ENCODE measurements around the gene ARSB.
"Not testable (repeated sequence)": the region's sequence is repeated elsewhere in the genome, so short reads cannot be mapped to it uniquely, and the experiment has no call there.

Gene ARSB

DNA sequence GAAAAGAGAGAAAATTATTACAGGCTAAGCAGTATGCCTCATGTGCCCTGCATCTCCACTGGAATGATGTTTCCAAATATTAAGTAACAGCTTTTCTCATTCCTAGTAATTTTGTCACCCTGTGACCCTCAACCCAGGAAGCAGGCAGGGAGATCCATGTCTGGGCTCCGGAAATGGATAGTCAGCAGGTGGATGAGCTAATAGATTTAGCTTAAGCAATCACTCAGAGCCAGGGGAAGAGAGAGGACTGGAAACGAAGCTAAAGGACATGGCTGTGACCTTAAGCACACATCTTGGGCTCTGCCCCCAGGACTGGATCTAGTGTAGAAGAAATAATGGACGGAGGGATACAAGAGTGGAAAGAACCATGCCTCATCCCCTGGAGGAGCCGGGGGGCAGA lies 89.5 kb downstream of the ARSB start:
- DNase-seq, result no peak

DNA sequence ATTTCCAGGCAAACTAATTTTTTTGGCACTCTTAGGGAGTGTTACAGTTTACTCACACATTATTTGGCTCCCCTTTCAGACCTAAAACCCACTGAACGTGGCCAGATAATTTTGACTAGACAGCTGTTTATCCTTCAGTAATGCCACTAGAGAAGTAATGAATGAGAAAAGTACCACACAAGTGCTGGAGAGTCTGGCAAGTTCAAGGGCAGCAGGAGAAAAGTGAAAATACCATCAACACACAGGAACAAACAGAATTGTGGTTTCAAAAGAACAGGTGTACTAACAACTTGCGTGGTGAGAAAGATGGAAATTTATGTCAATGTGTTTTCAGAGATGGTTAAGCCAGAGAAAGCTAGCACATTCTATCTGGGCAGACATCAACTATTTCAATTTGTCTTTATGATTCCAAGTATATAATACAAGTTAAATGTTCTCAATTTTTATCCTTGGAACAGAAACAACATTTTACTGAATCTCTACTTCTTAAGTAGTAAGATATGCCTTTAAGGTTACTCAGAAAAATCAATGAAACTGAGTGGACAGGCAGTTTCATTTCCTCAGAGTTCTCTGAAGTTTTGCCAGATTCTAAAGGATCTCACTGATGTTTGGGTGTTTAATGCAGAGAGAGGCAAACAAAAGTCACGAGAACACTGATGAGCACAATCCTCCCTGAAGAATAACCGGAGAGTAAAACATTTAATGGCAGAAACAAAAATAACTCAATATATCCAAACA lies 91.0 kb downstream of the ARSB start:
- no peak for DNase-seq

DNA sequence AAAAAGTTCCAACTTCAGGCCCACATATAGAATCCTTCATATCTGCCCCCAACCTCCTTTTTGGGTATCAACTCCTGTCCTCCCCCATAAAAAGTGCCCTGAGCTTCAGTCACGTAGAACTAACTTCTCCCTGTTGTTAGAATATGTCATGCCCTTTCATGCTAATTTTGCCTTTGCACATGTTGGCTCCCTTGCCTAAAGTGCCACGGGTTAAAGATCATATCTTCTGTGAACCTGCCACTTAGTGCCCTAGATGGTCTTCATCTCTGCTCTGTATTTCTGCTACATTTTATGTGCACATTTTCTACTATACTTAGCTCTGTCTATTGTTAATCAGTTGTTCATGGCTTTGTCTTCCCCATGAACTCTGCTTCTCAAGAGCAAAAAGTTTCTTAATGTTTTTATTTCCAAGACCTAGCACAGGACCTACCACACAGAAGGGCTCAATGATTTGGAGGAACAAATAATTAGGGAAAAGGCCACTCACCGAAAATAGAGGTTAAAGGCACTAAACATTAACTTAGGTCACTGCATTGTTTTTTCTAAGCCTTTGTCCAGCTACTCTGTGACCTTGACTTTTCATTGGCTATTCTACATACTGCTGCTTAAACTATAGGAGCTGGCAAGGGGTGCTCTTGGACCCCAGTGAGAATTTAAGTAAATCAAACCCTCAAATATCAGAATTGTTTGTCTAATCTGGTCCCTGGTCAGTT lies 94.3 kb downstream of the ARSB start:
- no peak for DNase-seq

DNA sequence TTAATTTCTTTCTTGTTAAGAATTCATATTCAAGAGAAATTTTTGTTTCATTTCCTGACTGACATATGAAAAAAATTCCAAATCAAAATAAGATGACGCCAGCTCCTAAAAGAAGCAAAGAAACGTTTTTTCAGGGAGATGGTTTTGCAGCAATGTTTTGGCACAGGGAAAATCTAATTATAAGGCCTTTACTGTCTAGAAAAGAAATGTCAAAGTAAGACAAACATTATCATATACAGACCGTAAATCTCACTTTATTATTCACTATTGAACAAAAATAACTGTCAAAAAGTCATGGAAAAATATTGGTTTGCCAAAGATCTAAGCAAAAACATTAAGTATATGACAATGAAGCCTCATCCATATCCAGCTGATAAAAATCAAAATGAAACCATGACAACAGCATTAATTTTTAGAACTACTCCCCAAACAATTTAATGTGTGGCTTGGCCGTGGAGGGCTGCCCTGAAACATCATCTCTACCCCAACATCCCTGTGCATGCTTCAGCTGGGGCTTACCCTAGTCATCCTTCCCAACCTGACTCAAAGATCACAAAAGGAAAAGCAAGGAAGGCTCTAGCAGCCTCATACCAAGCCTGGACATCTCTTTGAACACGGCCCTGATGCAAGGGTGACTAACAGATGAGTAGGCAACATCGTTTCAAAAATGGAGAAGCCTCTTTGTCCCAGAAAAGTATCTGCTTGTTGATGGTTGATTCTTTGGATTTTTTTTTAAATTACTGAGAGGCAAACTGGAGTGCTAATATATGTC lies 95.6 kb downstream of the ARSB start:
- DNase-seq, result no peak

DNA sequence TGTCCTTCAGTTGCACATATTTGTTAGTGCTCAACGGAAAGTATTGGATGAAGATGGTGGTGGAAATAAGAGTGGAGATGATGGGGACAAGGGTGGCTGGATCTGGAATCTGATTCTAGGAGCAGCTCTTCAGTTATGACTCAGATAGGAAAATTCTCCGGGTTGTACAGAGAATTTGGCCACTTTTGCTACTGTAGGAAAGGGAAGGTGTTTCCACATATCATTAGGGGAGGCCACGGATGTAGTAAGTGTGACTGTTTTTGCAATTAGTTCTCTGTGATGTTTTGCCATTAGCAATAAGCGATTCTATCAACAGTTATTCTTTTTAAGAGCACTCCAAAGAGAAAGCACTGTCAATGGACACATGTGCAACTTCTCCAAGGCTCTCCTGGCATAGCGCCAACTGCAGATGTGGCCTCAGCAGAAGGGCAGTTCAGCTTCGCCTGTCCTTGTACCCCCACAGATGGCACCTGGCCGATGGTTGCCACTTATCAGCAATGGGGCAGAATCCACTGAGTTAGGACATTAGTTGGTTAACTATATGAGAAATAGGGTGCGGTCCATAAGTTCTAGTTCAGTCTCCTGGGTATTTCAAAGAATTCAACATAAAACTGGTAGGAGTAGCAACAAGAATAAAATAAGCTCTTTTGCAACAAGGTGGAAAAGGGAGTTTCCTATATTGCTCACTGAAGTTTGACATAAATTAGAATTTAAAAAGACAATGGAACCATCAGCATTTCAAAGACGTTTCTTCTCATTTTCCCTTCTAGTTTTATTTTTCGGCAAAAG lies 96.3 kb downstream of the ARSB start:
- DNase-seq, result no peak

DNA sequence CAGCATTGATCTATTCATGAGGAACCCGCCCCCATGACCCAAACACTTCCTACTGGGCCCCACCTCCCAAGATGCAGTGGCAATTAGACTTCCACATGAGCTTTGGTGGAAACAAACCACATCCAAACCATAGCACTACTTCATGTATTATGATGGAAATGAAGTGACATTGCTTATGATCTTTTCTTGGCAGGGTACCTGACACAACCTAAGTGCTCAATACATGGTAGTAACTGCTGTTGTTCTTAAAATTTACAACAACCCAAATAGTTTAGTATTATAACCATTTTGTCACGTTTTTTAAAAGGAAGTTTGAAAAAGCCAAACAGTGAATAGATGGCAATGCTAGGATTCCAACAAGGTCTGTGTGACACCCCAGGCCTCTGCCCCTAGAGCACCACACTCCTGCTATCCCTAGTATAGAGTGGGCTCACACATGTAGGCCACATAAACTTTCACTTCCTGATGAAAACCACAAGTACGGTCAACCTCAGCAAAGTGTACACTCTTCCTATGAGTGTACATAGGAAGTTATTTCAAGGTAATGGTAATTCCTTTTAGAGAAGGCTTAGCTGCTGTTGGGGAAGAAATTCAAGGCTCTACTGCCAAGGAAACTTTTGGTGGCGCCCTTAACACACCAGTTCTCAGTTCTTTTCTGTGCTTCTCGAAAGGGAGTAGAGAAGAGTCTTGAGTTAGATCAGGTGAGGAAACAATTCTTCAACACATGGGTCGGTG lies 97.6 kb downstream of the ARSB start:
- no peak for DNase-seq

DNA sequence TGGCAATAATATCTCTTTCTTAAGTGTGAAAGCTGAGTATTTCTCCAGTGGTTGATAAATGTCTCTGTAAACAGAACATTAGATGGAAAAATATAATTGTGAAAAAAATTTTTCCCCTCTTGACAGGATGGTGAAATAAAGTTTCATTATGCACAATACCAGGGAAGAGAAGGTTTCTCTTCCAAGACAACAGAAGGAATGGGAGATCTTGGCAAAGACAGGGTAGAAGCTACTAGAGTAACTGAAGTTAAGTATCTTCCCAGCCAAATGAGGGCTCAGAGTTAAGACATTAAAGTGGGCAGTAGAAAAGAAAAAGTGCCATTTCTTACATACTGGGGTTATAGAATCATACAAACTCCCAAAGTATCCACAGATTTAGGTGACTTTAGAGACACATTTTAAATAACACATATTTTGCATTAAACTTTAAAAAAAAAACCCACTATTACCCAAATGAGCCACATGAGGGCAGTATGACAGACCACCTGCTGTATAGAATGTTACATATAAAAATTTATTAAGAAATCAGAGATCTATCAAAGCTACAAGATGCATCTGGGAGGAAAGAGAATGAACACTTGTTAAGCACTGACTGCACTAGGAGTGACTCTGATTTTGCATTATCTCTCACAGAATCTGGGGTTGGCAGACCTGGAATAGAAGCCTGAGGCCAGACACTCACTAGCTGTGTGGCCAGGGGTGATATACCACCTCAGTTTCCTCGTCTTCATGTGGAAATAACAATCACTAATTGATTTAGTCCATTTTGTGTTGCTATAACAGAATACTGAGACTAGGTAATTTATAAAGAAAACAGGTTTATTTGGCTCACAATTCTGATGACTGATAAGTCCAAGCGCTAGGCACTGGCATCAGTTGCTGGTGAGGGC lies 98.5 kb downstream of the ARSB start:
- DNase-seq, result no peak

DNA sequence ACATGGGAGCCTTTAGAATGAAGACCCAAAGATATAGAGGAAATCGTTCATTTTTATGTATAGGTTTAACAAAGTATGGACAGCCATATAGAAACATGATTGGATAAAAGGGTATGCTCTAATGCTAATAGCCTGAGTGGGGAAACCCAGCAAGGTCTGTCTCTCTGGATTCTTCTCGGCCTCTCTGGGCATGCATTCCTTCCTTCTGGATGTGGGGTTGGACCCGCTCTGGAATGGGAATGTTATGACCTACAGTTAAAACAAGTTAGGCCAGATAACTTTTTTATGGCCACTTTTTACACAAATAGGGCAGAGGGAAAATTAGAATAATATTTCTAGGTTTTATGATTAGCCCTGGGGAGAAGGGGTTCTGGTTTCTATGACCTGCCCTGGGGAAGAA lies 103.2 kb downstream of the ARSB start:
- DNase-seq, result no peak

DNA sequence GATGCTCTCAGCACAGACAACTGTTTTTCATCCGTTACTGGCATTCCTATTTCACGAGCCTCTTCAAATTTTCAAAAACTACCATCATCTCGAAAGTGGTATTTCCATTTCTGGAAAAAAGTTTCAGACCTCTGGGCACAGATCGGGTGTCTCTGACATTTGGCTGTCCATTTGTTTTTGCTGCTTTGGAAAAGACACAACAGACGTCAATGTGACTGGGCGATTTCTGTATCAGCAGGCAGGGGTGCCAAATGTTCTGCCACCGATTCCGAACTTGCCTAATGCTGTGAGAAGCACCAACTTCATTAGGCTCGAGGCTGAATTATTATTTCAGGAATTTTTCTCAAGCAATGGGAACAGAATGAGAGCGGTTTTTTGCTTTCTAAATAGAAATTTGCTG lies 105.6 kb downstream of the ARSB start:
- DNase-seq, result no peak

DNA sequence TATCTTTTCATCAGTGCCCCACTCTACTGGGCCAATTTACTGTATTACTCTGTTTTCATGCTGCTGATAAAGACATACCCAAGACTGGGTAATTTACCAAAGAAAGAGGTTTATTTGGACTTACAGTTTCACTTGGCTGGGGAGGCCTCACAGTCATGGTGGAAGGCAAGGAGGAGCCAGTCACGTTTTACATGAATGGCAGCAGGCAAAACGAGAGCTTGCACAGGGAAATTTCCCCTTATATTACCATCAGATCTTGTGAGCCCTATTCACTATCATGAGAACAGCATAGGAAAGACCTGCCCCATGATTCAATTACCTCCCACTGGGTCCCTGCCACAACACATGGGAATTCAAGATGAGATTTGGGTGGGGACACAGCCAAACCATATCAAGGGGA lies 119.0 kb downstream of the ARSB start:
- DNase-seq, result not testable (repeated sequence)

DNA sequence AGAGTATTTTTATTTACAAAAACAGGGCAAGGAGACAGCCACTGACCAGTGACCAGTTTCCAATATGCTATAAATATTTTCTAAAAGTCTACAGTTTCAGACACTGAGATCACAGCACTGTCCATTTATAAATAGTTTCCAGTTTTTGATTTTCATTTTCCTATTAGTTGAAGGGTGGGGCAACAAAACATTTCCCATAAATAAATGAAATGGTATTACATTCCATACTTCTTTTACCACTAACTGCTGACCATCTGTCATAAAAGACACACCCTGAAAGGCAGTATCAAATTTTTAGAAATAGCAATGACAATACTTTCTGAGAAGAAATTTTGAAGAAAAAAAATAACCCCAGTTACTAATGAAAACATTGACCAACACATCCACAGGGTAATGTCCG lies 126.7 kb downstream of the ARSB start:
- DNase-seq, result no peak

DNA sequence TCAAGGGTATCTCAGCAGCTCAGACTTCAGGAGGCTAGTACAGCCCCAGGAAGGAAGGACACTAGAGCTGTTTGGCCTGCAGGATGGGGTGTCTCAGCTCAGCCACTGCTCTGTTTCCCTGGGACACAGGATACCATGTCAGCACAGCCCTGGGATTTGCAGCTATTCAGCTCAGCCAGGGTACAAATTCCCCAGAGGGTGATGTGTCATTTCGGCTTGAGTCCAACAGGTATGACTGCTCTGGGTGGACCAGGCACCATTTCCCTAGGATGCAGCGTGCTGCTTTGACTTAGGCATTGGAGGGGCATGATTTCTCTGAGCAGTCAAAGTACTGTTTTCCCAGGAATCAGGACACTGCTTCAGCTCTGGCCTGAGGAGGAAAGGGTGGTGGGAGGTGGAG lies 130.1 kb downstream of the ARSB start:
- DNase-seq, result no peak

DNA sequence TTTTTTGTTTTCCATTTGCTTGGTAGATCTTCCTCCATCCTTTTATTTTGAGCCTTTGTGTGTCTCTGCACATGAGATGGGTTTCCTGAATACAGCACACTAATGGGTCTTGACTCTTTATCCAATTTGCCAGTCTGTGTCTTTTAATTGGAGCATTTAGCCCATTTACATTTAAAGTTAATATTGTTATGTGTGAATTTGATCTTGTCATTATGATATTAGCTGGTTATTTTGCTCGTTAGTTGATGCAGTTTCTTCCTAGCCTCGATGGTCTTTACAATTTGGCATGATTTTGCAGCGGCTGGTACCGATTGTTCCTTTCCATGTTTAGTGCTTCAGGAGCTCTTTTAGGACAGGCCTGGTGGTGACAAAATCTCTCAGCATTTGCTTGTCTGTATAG lies 133.2 kb downstream of the ARSB start:
- not testable (repeated sequence) for DNase-seq

DNA sequence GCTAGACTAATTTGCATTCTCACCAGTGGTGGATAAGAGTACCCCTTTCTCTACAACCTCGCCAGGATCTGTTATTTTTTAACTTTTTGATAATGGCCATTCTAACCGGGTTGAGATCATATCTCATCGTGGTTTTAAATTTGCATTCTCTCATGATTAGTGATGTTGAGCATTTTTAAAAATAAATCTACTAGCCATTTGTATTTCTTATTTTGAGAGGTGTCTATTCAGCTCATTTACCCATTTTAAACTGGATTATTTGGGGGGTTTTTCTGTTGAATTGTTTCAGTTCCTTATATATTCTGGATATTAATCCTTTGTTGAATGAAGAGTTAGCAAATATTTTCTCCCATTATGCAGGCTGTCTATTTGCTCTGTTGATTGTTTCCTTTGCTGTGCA lies 139.6 kb downstream of the ARSB start:
- DNase-seq, result no peak

DNA sequence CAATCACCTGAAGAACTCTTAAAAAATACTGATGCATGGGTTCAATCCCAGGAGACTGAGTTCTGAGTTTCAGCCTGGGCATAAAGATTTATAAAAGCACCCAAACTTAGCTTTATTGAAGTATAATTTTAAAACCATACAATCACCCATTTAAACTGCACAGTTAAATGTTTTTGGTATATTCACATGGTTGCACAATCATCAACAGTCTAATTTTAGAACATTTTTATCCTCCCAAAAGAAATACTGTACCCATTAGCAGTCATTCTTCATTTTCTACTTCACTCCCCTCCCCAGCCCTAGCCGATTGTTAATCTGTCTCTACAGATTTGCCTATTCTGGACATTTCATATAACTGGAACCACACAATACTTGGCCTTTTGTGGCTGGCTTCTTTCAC lies 141.7 kb downstream of the ARSB start:
- no peak for DNase-seq

DNA sequence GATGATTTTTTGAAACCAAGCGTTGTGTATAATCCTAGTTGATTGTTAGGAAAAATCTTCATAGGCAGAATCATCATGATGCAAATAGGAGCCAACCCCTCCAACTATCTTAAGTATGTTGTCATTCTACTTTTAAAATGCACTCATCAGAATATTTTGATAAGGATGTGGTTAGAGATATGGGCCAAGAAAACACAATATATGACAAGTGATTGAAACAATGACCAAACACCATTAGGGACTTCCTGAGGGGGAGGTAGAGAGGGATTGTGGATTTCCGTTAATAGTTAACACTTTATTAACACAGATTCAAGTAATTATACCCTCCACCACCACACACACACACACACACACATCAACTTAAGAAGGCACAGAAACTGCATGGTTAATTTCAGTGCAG lies 143.3 kb downstream of the ARSB start:
- DNase-seq, result no peak

DNA sequence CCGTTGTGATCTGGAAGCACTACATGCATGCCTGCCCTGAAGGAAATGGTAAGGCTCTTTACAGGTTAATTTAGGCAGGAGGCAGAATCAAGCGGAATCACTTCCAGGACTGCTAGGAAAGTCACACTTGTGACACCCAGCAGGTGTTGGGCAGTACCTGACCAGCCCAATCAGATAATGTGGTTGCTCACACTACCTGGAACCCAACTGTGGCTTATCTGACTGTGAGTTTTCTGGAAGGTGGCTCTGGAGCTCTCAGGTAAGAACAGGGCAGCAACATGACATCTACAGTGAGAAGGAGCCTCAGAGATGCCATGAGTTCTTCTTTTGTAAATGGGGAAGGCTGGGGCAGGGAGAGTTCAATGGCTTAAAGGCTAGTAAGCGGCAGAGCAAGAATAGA lies 146.4 kb downstream of the ARSB start:
- no peak for DNase-seq

DNA sequence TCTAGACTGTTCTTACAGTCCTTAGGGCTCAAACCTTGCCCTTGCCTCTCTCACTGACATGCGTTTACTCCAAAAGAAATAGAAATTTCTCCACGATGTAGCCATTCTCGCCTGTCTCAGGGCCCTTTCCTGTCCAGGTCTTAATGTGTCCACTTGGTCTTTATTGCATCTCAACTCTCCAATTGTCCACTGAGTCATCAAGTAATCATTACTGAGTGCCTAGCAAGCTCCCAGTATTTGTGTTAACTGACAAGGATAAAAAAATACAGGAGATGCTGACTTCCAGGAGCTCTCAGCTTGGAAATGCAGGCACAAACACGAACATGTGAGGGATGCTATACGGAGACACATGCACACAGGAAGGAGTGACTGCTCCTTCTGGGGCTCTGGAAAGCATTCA lies 147.3 kb downstream of the ARSB start:
- no peak for DNase-seq

DNA sequence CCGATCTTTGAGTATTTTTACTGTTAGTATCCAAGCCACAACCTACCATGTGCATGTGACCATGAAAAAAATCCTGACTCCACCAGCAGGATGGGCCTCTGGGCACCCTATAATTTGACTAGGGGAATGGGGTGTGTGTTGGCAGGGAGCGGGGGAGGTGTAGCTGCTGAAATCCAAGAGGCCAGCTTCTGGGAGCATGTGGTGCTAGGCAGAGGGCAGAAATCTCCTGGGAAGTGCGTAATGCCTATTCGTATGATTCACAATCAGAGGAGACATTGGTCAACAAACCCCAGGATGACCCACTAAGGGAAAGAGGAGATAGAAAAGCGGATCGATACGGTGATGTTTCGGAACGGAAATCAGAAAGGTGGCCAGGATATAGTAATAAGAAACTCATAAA lies 149.9 kb downstream of the ARSB start:
- no peak for DNase-seq

DNA sequence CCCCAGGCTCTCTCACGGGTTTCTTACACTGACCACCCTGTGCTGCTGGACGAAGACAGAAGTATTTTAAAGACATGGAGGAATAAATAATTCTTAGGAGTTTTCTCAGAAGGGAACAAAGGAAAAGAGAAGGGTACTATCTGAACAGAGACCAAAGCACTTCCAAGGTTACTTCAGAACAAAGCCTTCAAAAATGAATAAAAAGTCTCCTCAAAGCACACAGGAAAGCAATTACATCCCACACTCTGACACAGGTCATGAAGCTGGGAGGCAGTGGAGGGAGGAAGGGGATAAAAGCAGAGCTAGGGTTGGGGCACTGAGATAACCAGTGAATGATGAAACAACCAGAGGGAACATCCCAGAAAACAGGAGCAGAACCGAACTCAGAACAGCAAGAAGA lies 151.8 kb downstream of the ARSB start:
- DNase-seq, result no peak

DNA sequence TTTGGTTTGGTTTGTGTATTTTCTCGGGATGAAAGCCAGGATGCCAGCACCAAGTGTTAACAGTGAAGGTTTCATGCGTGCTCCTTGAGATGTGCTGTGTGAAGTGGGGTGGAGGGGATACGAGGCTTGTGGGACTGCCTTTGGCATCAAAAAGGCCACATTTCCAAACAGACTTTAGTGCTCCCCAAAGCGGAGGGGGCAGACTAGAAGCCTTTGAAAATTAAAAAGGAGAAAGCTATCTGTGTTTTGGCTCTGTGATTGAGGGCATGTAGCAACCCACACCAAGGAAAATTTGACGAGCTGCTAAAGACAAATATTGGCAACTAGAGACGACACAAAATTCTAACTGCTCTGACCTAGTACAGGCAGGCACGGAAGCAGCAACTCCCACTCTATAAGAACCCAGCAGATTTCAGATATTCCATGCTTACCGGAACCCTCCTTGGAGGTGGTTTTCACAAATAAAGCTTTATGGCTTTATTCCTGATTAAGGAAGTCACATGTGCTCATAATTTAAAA lies 154.5 kb downstream of the ARSB start:
- DNase-seq, result no peak
